ENCODE measurements around the gene RAB18.

- no peak for TF ChIP-seq EP300 (IDR thresholded peaks at IDR 0.05)
- TF ChIP-seq CTCF (IDR thresholded peaks at IDR 0.05), result no peak
Measured at GRCh38 chr10:27525819-27526218, 21.7 kb downstream of the RAB18 start.

All from ovary (tissue), 3 donors.